Measurements from ENCODE around the gene AHCYL1.

The AHCYL1 gene

DNA sequence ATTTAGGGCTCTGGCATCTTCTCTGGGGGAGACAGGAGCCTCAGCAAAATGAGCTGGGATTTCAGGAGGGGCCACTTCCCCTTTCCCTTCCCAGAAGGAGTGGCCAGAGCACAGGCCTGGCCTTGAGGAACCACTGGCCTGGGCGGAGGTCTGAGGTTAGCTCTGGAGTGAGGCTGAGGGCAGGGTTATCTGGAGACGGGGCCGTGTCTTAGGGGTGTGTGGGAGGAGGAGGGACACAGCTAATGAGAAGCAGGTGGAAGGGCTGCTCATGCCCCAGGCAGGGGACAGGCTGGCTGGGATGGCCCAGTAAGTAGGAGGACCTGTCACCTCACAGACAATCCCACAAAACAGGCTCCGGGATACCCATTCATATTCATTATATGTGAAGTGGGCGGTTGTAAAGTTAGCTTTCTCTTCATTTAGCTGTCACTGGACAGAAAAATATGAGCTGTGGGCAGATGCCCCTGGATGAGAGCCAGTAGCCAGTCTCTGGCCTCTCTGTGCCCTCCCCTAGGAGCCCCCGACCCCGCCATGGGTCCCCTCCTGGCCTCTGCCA, 73.5 kb downstream of the AHCYL1 start:
- H3K27me3 ChIP-seq (ENCODE audit: control insufficient read depth in 1 of 2, insufficient read depth in 2 of 2, low read length in 2 of 2), result no peaks in the 10 kb centered on the region
- no peak overlapping the region for H3K4me3 ChIP-seq (ENCODE audit: low read depth in 1 of 2, low read length in 2 of 2)
- H3K36me3 ChIP-seq (ENCODE audit: insufficient read depth, low read length), result peaks cover 58% of the 10 kb centered on the region
- H3K4me1 ChIP-seq (ENCODE audit: insufficient read depth, low read length), result peaks cover 22% of the 10 kb centered on the region
- no peaks in the 10 kb centered on the region for H3K9me3 ChIP-seq (ENCODE audit: low read length)
- H3K9ac ChIP-seq (ENCODE audit: low read length), result no peak overlapping the region
- no peak overlapping the region for H3K27ac ChIP-seq (ENCODE audit: low read depth, low read length)

DNA sequence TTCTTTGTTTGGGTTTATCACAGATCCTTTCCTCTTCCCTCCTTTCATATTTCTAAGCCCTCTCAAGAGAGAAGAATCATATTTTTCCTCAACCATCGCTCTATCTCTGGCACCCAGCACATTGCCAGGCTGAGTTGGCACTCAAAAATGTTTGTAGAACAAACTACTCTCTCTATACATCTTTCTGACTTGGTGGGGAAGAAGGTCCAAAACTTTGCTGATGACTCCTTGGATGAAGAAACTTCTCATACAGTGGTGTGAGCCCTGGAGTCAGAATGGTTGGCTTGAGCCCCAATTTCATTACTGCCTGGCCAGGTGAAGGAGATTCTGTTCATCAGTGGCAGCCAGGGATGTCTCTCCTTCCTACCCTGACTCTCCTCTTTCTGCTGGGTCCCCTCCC, 74.0 kb downstream of the AHCYL1 start:
- H3K27ac ChIP-seq (ENCODE audit: low read depth, low read length), result no peak overlapping the region
- no peak overlapping the region for H3K9ac ChIP-seq (ENCODE audit: low read length)
- peaks cover 52% of the 10 kb centered on the region for H3K36me3 ChIP-seq (ENCODE audit: insufficient read depth, low read length)
- no peaks in the 10 kb centered on the region for H3K9me3 ChIP-seq (ENCODE audit: low read length)
- H3K4me1 ChIP-seq (ENCODE audit: insufficient read depth, low read length), result peaks cover 22% of the 10 kb centered on the region
- no peak overlapping the region for H3K4me3 ChIP-seq (ENCODE audit: low read depth in 1 of 2, low read length in 2 of 2)
- no peaks in the 10 kb centered on the region for H3K27me3 ChIP-seq (ENCODE audit: control insufficient read depth in 1 of 2, insufficient read depth in 2 of 2, low read length in 2 of 2)

DNA sequence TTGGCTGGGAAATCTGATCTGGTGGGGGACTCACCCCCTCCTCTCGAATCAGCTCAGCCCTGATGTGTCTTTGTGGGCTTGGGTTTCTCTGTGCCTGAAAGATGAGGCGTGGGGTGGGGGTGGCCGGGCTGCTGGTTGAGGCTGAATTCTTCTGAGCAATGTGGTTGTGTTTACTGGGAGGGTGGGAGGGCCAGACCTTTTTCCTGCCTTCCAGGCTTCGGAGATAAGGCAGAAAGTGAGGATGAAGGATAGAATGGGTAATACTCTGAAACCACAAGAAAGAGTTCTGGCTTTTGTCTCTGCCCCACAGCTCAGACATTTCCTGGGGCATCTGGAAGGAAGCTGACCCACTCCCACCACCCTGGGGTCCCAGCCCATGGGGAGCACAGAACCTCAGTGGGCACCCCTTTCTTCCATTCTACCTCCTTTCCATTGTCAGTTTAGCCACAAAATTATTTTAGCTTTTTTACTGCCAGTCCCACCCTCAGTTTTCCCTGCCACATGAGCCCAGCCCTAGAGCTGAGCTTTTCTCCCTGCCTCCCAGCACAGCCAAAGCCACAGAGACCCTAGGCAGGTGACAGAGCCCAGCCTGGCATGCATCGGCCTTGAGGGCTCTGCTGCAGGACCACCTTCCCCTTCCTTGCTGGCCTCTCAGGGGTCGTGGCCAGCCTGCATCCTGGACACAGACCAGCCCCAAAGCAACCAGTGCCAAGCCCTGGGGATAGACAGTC, 74.7 kb downstream of the AHCYL1 start:
- Histone ChIP-seq H3K27me3 (ENCODE audit: control insufficient read depth in 1 of 2, insufficient read depth in 2 of 2, low read length in 2 of 2) (no peaks in the 10 kb centered on the region), H3K9ac (ENCODE audit: low read length) (no peak overlapping the region), H3K4me1 (ENCODE audit: insufficient read depth, low read length) (peaks cover 22% of the 10 kb centered on the region), H3K9me3 (ENCODE audit: low read length) (no peaks in the 10 kb centered on the region), H3K27ac (ENCODE audit: low read depth, low read length) (no peak overlapping the region), H3K4me3 (ENCODE audit: low read depth in 1 of 2, low read length in 2 of 2) (no peak overlapping the region), H3K36me3 (ENCODE audit: insufficient read depth, low read length) (peaks cover 45% of the 10 kb centered on the region)

GRCh38 chr1:110060034-110060661, 75.6 kb downstream of the AHCYL1 start:
- no peaks in the 10 kb centered on the region for H3K27me3 ChIP-seq (ENCODE audit: control insufficient read depth in 1 of 2, insufficient read depth in 2 of 2, low read length in 2 of 2)
- H3K9me3 ChIP-seq (ENCODE audit: low read length), result no peaks in the 10 kb centered on the region
- peaks cover 37% of the 10 kb centered on the region for H3K36me3 ChIP-seq (ENCODE audit: insufficient read depth, low read length)
- H3K27ac ChIP-seq (ENCODE audit: low read depth, low read length), result no peak overlapping the region
- peaks cover 22% of the 10 kb centered on the region for H3K4me1 ChIP-seq (ENCODE audit: insufficient read depth, low read length)
- H3K9ac ChIP-seq (ENCODE audit: low read length), result no peak overlapping the region
- no peak overlapping the region for H3K4me3 ChIP-seq (ENCODE audit: low read depth in 1 of 2, low read length in 2 of 2)

- H3K4me3 ChIP-seq (ENCODE audit: low read depth in 1 of 2, low read length in 2 of 2), result no peak overlapping the region
- no peak overlapping the region for H3K27ac ChIP-seq (ENCODE audit: low read depth, low read length)
- peaks cover 22% of the 10 kb centered on the region for H3K4me1 ChIP-seq (ENCODE audit: insufficient read depth, low read length)
- no peaks in the 10 kb centered on the region for H3K9me3 ChIP-seq (ENCODE audit: low read length)
- peaks cover 32% of the 10 kb centered on the region for H3K36me3 ChIP-seq (ENCODE audit: insufficient read depth, low read length)
- no peaks in the 10 kb centered on the region for H3K27me3 ChIP-seq (ENCODE audit: control insufficient read depth in 1 of 2, insufficient read depth in 2 of 2, low read length in 2 of 2)
- H3K9ac ChIP-seq (ENCODE audit: low read length), result no peak overlapping the region
These were observed 76.1 kb downstream of the AHCYL1 start for GRCh38 chr1:110060662-110061060.

DNA sequence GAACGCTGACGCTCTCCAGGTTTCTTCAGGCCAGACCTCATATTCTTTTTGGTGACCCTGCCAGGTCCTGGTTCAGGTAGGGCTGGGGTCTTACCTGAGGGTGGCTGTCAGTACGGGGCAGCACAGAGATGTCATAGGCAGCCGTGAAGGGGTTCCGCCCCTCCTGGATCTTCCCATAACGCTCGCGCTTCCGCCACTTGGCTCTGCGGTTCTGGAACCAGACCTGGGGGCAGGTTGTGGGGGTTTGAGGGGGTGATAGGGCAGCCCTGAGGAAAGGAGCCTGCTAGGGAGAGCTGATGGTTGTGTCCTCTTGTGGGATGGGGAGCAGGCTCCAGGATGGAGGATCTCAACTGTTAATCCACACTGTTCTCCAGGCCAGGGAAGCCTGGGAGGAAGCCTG, 76.8 kb downstream of the AHCYL1 start:
- H3K4me1 ChIP-seq (ENCODE audit: insufficient read depth, low read length), result peaks cover 17% of the 10 kb centered on the region
- no peak overlapping the region for H3K9ac ChIP-seq (ENCODE audit: low read length)
- no peaks in the 10 kb centered on the region for H3K9me3 ChIP-seq (ENCODE audit: low read length)
- peaks cover 25% of the 10 kb centered on the region for H3K36me3 ChIP-seq (ENCODE audit: insufficient read depth, low read length)
- no peaks in the 10 kb centered on the region for H3K27me3 ChIP-seq (ENCODE audit: control insufficient read depth in 1 of 2, insufficient read depth in 2 of 2, low read length in 2 of 2)
- no peak overlapping the region for H3K27ac ChIP-seq (ENCODE audit: low read depth, low read length)
- no peak overlapping the region for H3K4me3 ChIP-seq (ENCODE audit: low read depth in 1 of 2, low read length in 2 of 2)

DNA sequence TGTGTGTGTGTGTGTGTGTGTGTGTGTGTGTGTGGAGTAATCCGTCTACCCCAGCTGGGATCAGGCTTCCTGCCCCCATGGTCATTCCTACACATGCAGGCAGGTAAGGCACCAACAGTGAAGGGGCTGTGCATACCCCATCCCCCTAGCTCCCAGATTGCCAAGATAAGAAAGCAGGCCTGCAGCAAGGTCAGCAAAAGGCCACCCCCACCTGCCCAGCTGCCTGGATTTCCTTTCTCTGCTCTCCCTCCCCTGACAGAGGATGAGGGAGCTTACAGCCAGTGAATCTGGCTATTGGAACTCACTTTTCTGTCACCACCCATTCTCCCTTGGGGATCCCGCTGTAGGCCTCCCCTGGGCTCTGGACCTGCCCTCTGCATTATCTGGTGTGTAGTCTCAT, 78.0 kb downstream of the AHCYL1 start:
- Histone ChIP-seq H3K4me1 (ENCODE audit: insufficient read depth, low read length) (peaks cover 6% of the 10 kb centered on the region), H3K9ac (ENCODE audit: low read length) (no peak overlapping the region), H3K4me3 (ENCODE audit: low read depth in 1 of 2, low read length in 2 of 2) (no peak overlapping the region), H3K27me3 (ENCODE audit: control insufficient read depth in 1 of 2, insufficient read depth in 2 of 2, low read length in 2 of 2) (peaks cover 8 to 9% of the 10 kb centered on the region in 2 donors), H3K36me3 (ENCODE audit: insufficient read depth, low read length) (peaks cover 13% of the 10 kb centered on the region), H3K9me3 (ENCODE audit: low read length) (no peaks in the 10 kb centered on the region), H3K27ac (ENCODE audit: low read depth, low read length) (no peak overlapping the region)

DNA sequence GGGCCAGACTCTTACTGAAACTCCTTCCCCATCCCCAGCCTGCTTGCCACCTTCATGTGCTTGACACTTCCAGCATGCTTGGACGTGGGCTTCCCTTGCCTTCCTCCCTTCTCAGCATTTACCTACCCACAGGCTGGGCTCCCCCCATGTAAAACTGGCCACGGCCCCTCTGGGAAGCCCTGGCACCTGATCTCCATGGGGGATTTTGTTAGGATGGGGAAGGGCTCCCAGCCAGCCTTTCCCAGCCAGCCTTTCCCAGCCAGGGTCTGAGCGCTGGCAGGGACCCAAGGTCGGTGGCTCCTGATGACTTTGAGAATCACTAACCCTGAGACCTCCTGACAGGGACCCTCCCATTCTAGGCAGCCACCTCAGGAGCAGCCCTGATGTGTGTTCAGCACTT, 79.2 kb downstream of the AHCYL1 start:
- Histone ChIP-seq H3K4me1 (ENCODE audit: insufficient read depth, low read length) (peaks cover 9% of the 10 kb centered on the region), H3K27me3 (ENCODE audit: control insufficient read depth in 1 of 2, insufficient read depth in 2 of 2, low read length in 2 of 2) (peaks cover 20 to 21% of the 10 kb centered on the region in 2 donors), H3K9ac (ENCODE audit: low read length) (no peak overlapping the region), H3K9me3 (ENCODE audit: low read length) (peaks cover 6% of the 10 kb centered on the region), H3K4me3 (ENCODE audit: low read depth in 1 of 2, low read length in 2 of 2) (no peak overlapping the region), H3K36me3 (ENCODE audit: insufficient read depth, low read length) (peaks cover 13% of the 10 kb centered on the region), H3K27ac (ENCODE audit: low read depth, low read length) (no peak overlapping the region)

GRCh38 chr1:110064576-110065337, 80.2 kb downstream of the AHCYL1 start:
- H3K27me3 ChIP-seq (ENCODE audit: control insufficient read depth in 1 of 2, insufficient read depth in 2 of 2, low read length in 2 of 2), result peaks cover 29 to 31% of the 10 kb centered on the region in 2 donors
- peaks cover 7% of the 10 kb centered on the region for H3K36me3 ChIP-seq (ENCODE audit: insufficient read depth, low read length)
- H3K4me1 ChIP-seq (ENCODE audit: insufficient read depth, low read length), result peaks cover 15% of the 10 kb centered on the region
- no peak overlapping the region for H3K9ac ChIP-seq (ENCODE audit: low read length)
- H3K27ac ChIP-seq (ENCODE audit: low read depth, low read length), result no peak overlapping the region
- H3K9me3 ChIP-seq (ENCODE audit: low read length), result peaks cover 9% of the 10 kb centered on the region
- no peak overlapping the region for H3K4me3 ChIP-seq (ENCODE audit: low read depth in 1 of 2, low read length in 2 of 2)

DNA sequence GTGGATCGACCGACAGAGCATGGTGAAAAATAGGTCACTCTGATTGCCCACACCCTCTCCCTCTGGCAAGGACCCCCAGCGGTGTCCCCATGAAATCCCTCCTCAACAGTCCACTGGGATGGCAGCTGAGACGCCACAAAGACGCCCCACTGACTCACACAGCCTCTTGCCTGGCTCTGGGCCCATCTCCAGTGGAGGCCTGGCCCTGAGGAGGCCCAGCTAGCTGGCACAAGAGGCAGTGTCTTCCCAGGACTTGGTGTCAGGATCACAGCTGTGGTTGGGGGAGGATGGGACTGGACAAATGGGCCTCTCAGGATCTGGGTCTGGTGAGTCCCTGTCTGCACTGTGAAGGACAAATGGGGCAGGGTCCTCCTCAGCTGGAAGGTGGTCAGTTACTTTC, 81.3 kb downstream of the AHCYL1 start:
- Histone ChIP-seq H3K4me1 (ENCODE audit: insufficient read depth, low read length) (peaks cover 18% of the 10 kb centered on the region), H3K36me3 (ENCODE audit: insufficient read depth, low read length) (no peaks in the 10 kb centered on the region), H3K4me3 (ENCODE audit: low read depth in 1 of 2, low read length in 2 of 2) (no peak overlapping the region), H3K27me3 (ENCODE audit: control insufficient read depth in 1 of 2, insufficient read depth in 2 of 2, low read length in 2 of 2) (peaks cover 36 to 38% of the 10 kb centered on the region in 2 donors), H3K9me3 (ENCODE audit: low read length) (peaks cover 9% of the 10 kb centered on the region), H3K9ac (ENCODE audit: low read length) (no peak overlapping the region), H3K27ac (ENCODE audit: low read depth, low read length) (no peak overlapping the region)

- Histone ChIP-seq H3K4me1 (ENCODE audit: insufficient read depth, low read length) (peaks cover 18% of the 10 kb centered on the region), H3K36me3 (ENCODE audit: insufficient read depth, low read length) (no peaks in the 10 kb centered on the region), H3K4me3 (ENCODE audit: low read depth in 1 of 2, low read length in 2 of 2) (no peak overlapping the region), H3K9me3 (ENCODE audit: low read length) (peaks cover 9% of the 10 kb centered on the region), H3K9ac (ENCODE audit: low read length) (no peak overlapping the region), H3K27ac (ENCODE audit: low read depth, low read length) (no peak overlapping the region), H3K27me3 (ENCODE audit: control insufficient read depth in 1 of 2, insufficient read depth in 2 of 2, low read length in 2 of 2) (peaks cover 52 to 54% of the 10 kb centered on the region in 2 donors)
These were observed 82.9 kb downstream of the AHCYL1 start for GRCh38 chr1:110067479-110067892.
